ENCODE data around the gene TTYH3.

DNA sequence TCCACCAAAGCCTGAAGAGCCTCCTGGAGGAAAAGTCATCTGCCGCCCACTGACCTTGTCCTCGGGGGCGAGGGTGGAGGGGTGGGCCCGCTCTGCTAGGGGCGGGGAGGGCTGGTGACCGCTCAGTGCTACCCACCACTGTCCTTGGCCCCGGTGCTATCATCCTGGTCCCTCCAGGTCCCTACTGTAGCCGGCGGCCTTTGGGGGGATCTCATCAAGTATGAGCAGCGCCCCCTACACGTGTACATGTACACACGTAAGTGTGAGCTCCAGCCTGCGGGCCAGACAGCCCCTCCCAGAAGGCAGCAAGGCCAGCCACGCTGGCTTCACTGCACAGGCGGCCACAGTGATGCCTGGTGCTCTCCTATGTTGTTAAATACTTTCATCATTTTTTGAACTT, 19.6 kb downstream of the TTYH3 start:
- TF ChIP-seq CTCF (IDR thresholded peaks at IDR 0.05): no peak
- no peak for TF ChIP-seq POLR2A (IDR thresholded peaks at IDR 0.05)

Data from vagina (tissue), 2 donors.